PC-9 (cell line): ENCODE measurements around the gene MYH14. TPM values are rescaled to one million over a fixed set of nuclear protein-coding genes. Genes with fewer than 3 reads are reported as not detected.

Experiments used
- BruUV-seq: library from RNA; stranded (reverse); fragments of 400-500 nt; replicated peaks from 2 replicates; lab custom pipeline; 2021; lab: Mats Ljungman, UMichigan
- CTCF ChIA-PET: fragments of 300-600 bp; sonication (Branson Sonifier 250); formaldehyde crosslinking; loops from one replicate; lab custom pipeline; 2022; ENCODE audit warnings: antibody characterized with exemption; lab: Charles Lee
- POLR2A ChIA-PET: fragments of 300-600 bp; sonication (Branson Sonifier 250); formaldehyde crosslinking; loops from one replicate; lab custom pipeline; 2022; ENCODE audit warnings: antibody characterized with exemption; ENCODE audit not compliant: unreplicated experiment; lab: Charles Lee
- DNase-seq, 2 experiments: peaks; one replicate each; pipeline versions ENCODE4 v3.0.0 to v3.0.0-alpha.2; 2015 to 2022; ENCODE audit warnings: mixed read lengths in 1 of 2
- H2AFZ ChIP-seq: fragments of 200-600 bp; sonication (generic); 2 replicates; pipeline ENCODE4 v1.8.1; 2017; ENCODE audit warnings: antibody characterized with exemption
- H3F3A ChIP-seq: fragments of 200-600 bp; sonication (generic); 2 replicates; pipeline ENCODE4 v1.8.1; 2017; ENCODE audit warnings: antibody characterized with exemption, mild to moderate bottlenecking, low read depth; ENCODE audit not compliant: insufficient read depth
- H3K27ac ChIP-seq: fragments of 200-600 bp; sonication (generic); 2 replicates; pipeline ENCODE4 v1.6.1; 2016; ENCODE audit warnings: mixed run types
- H3K27me3 ChIP-seq: fragments of 200-600 bp; sonication (generic); 2 replicates; pipeline ENCODE4 v1.6.1; 2016; ENCODE audit warnings: low read depth, mixed run types; ENCODE audit not compliant: insufficient read depth
- H3K36me3 ChIP-seq: fragments of 200-600 bp; sonication (generic); 2 replicates; pipeline ENCODE4 v1.6.1; 2016; ENCODE audit warnings: low read depth, mixed run types
- H3K4me1 ChIP-seq: fragments of 200-600 bp; sonication (generic); replicated peaks from 2 replicates; pipeline ENCODE4 v1.6.1; 2016; ENCODE audit warnings: mixed run types; ENCODE audit not compliant: insufficient read depth
- H3K4me2 ChIP-seq: fragments of 200-600 bp; sonication (generic); 2 replicates; pipeline ENCODE4 v1.6.1; 2017; ENCODE audit warnings: mixed run types
- H3K4me3 ChIP-seq: fragments of 200-600 bp; sonication (generic); 2 replicates; pipeline ENCODE4 v1.6.1; 2016; ENCODE audit warnings: mixed run types
- H3K79me2 ChIP-seq: fragments of 200-600 bp; sonication (generic); 2 replicates; pipeline ENCODE4 v1.6.1; 2017; ENCODE audit warnings: low read depth, mixed run types
- H3K9me2 ChIP-seq: fragments of 200-600 bp; sonication (generic); 2 replicates; pipeline ENCODE4 v1.8.1; 2017; ENCODE audit warnings: mild to moderate bottlenecking; ENCODE audit not compliant: insufficient read depth
- H3K9me3 ChIP-seq: fragments of 200-600 bp; sonication (generic); 2 replicates; pipeline ENCODE4 v1.8.1; 2016; ENCODE audit warnings: low read depth; ENCODE audit not compliant: insufficient read depth
- H4K20me1 ChIP-seq: fragments of 200-600 bp; sonication (generic); 2 replicates; pipeline ENCODE4 v1.8.1; 2017; ENCODE audit not compliant: insufficient read depth
- EZH2 ChIP-seq: fragments of 200-600 bp; sonication (generic); IDR thresholded peaks from 2 replicates; pipeline ENCODE4 v1.8.0; 2017; ENCODE audit warnings: antibody characterized with exemption, low read depth
- intact Hi-C: fragments of 100-400 bp; cut with micrococcal nuclease; formaldehyde crosslinking; loops from one replicate; pipeline ENCODE4 v1.10.0; 2022; ENCODE audit not compliant: unreplicated experiment
- total RNA-seq: library from RNA; stranded (reverse); gene quantifications from 2 replicates; pipeline ENCODE4 v1.2.3, GENCODE V29; 2021
- TF ChIP-seq, protein P1 (sequence below): fragments of 200-600 bp; sonication (generic); conservative IDR thresholded peaks from 2 replicates; pipeline ENCODE4 v1.6.1; 2017; ENCODE audit warnings: mixed run types, antibody characterized with exemption, mild to moderate bottlenecking, moderate library complexity

The MYH14 gene
- total RNA-seq, 1 experiment from 2014 or later, result 115 TPM

GRCh38 chr19:50308991-50309390 lies 105.6 kb downstream of the MYH14 start:
- no peak overlapping the region for H3K4me2 ChIP-seq
- H3F3A ChIP-seq, result peaks cover 8% of the 10 kb centered on the region; the same call in 1 of the 2 replicates
- intact Hi-C loops, result no loop called here
- H3K4me3 ChIP-seq, result no peak overlapping the region
- H3K4me1 ChIP-seq, result no peaks in the 10 kb centered on the region
- no peak for TF ChIP-seq EZH2
- TF ChIP-seq, protein P1, sequence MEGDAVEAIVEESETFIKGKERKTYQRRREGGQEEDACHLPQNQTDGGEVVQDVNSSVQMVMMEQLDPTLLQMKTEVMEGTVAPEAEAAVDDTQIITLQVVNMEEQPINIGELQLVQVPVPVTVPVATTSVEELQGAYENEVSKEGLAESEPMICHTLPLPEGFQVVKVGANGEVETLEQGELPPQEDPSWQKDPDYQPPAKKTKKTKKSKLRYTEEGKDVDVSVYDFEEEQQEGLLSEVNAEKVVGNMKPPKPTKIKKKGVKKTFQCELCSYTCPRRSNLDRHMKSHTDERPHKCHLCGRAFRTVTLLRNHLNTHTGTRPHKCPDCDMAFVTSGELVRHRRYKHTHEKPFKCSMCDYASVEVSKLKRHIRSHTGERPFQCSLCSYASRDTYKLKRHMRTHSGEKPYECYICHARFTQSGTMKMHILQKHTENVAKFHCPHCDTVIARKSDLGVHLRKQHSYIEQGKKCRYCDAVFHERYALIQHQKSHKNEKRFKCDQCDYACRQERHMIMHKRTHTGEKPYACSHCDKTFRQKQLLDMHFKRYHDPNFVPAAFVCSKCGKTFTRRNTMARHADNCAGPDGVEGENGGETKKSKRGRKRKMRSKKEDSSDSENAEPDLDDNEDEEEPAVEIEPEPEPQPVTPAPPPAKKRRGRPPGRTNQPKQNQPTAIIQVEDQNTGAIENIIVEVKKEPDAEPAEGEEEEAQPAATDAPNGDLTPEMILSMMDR, result no peak
- no peak for DNase-seq
- H2AFZ ChIP-seq, result no peak overlapping the region
- no TSS peak for BruUV-seq
- H3K9me2 ChIP-seq, result no peaks in the 10 kb centered on the region
- ChIA-PET CTCF (no interaction called here), POLR2A (no interaction called here)
- H3K27ac ChIP-seq, result no peak overlapping the region
- H3K36me3 ChIP-seq, result 0 out of 2 replicates have a peak, but pooled peaks cover 1% of the 10 kb centered on the region
- H3K9me3 ChIP-seq, result no peaks in the 10 kb centered on the region
- H3K79me2 ChIP-seq, result no peaks in the 10 kb centered on the region
- no peaks in the 10 kb centered on the region for H3K27me3 ChIP-seq
- peaks cover 6% of the 10 kb centered on the region; the same call in 1 of the 2 replicates for H4K20me1 ChIP-seq

DNA sequence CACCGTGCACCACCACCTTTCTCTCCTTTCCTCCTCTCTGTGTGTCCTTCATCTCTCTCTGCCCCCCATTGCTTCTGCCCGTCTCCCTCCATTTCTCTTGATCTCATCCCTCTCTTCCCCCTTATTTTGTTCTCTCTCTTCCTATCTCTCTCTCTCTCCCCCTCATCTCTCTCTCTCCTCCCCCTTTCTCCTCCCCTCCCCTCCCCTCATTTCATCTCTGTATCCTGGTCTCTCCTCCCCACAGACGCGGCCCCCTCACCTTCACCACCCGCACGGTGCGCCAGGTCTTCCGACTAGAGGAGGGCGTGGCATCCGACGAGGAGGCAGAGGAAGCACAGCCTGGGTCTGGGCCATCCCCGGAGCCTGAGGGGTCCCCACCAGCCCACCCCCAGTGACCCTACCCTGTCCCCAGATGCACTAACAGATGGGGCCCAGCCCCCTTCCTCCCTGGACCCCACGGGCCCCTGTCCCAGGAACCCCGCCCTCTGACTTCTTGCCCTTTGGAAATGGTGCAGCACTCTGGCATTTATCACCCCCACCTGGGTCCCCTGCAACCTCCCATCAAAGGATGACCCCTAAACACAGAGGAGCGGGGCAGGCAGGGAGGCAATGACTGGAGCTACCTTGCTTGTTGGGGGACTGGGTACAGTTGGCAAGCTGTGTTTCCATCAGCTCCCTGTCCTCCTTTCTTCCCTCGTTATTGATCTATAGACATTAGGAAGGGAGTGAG lies 106.1 kb downstream of the MYH14 start:
- no peaks in the 10 kb centered on the region for H3K36me3 ChIP-seq
- no peaks in the 10 kb centered on the region for H3K79me2 ChIP-seq
- no peak overlapping the region for H3K4me3 ChIP-seq
- no peaks in the 10 kb centered on the region for H3K9me3 ChIP-seq
- H3K4me1 ChIP-seq, result 0 out of 2 replicates have a peak, but pooled peaks cover 3% of the 10 kb centered on the region
- POLR2A ChIA-PET, result no interaction called here
- CTCF ChIA-PET, result no interaction called here
- peaks cover 10% of the 10 kb centered on the region; the same call in 1 of the 2 replicates for H3F3A ChIP-seq
- no peak overlapping the region for H3K4me2 ChIP-seq
- H4K20me1 ChIP-seq, result peaks cover 6% of the 10 kb centered on the region; the same call in 1 of the 2 replicates
- no peak overlapping the region for H3K27ac ChIP-seq
- no peaks in the 10 kb centered on the region for H3K27me3 ChIP-seq
- intact Hi-C loops, result no loop called here
- H2AFZ ChIP-seq, result no peak overlapping the region
- BruUV-seq, result no TSS peak
- TF ChIP-seq EZH2, result no peak
- TF ChIP-seq, protein P1, result no peak
- no peaks in the 10 kb centered on the region for H3K9me2 ChIP-seq
- DNase-seq, result no peak

DNA sequence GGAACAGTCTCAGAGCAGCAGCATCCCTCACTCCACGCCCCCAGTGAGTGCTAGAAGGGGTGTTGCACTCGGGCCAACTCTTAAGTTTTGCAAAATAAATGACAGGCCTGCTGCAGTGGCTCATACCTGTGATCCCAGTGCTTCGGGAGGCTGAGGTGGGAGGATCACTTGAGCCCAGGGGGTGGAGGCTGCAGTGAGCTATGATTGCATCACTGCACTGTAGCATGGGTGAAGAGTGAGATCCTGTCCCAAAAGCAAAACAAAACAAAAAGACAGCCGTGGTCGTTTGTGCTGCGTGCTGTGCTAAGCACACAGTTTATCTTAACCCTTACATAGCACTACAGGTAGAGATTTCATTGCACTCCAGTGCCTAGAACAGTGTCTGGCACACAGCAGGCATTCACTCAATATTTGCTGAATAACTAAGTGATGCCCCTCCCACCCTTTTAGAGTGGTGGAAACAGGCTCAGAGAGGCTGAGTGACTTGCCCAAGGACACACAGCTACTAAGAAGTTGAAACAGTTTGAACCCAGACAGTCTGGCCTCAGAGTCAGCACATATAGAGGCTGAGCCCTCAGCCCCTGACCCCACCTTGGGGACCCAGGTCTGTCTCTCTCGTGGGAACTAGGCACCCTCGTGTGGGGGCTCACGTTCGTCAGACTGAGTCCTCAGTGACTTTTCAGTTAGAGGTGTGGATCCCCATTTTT lies 107.5 kb downstream of the MYH14 start:
- Histone ChIP-seq H3K4me1 (0 out of 2 replicates have a peak, but pooled peaks cover 3% of the 10 kb centered on the region), H3K27ac (no peak overlapping the region), H2AFZ (no peak overlapping the region), H3K36me3 (no peaks in the 10 kb centered on the region), H3K4me2 (no peak overlapping the region), H3K9me2 (no peaks in the 10 kb centered on the region), H3K4me3 (no peak overlapping the region), H3K27me3 (no peaks in the 10 kb centered on the region), H4K20me1 (peaks cover 6% of the 10 kb centered on the region; the same call in 1 of the 2 replicates), H3K9me3 (no peaks in the 10 kb centered on the region), H3K79me2 (no peaks in the 10 kb centered on the region), H3F3A (peaks cover 10% of the 10 kb centered on the region; the same call in 1 of the 2 replicates)
- no peak for TF ChIP-seq EZH2
- TF ChIP-seq, protein P1, result no peak
- intact Hi-C loops, result no loop called here
- BruUV-seq, result no TSS peak
- DNase-seq, result no peak
- ChIA-PET CTCF (interaction anchor here (0.9 kb wide), 1 partner anchor 108 kb away, joined by 5 read pairs; no protein-coding TSS in a partner anchor), POLR2A (no interaction called here)
